Sigmoid colon (tissue), 4 donors: ENCODE results near the gene IL12RB1.

Source experiments
- EP300 ChIP-seq, 4 donors: sonication (generic); formaldehyde crosslinking; IDR thresholded peaks; one replicate each; pipeline ENCODE4 v1.6.1; 2017; ENCODE audit warnings: antibody characterized with exemption in 4 of 4
- POLR2AphosphoS5 ChIP-seq, 4 donors: sonication (generic); formaldehyde crosslinking; IDR thresholded peaks; one replicate each; pipeline ENCODE4 v1.6.1; 2017; ENCODE audit warnings: antibody characterized with exemption in 4 of 4

- TF ChIP-seq EP300 (IDR thresholded peaks at IDR 0.05) (no peak), POLR2AphosphoS5 (IDR thresholded peaks at IDR 0.05) (no peak)
These were observed 45.7 kb downstream of the IL12RB1 start for GRCh38 chr19:18041054-18041453.
